GM12891 (cell line): ENCODE measurements around the gene AVPR2.

Experiments used
- DNase-seq: peaks from one replicate; pipeline ENCODE4 v3.0.0; 2011; ENCODE audit warnings: low spot score; ENCODE audit not compliant: insufficient read length
- FAIRE-seq: peaks from 2 replicates; lab custom pipeline; 2011; peaks lifted over from hg19 to GRCh38; lab: Jason Lieb, UNC
- PAX5 ChIP-seq: IDR thresholded peaks from 2 replicates; pipeline ENCODE4 v1.6.1; 2011; ENCODE audit warnings: low read length, moderate library complexity, mild to moderate bottlenecking; ENCODE audit not compliant: insufficient read depth, severe bottlenecking
- POLR2A ChIP-seq: IDR thresholded peaks from 2 replicates; pipeline ENCODE4 v1.6.1; 2011; ENCODE audit warnings: low read depth, low read length, control low read depth
- POLR2AphosphoS5 ChIP-seq: IDR thresholded peaks from 2 replicates; pipeline ENCODE4 v1.6.1; 2011; ENCODE audit warnings: low read depth, low read length, control low read depth
- POU2F2 ChIP-seq: IDR thresholded peaks from 2 replicates; pipeline ENCODE4 v1.6.1; 2011; ENCODE audit warnings: low read depth, mild to moderate bottlenecking, control low read depth, low read length, moderate library complexity
- SPI1 ChIP-seq: IDR thresholded peaks from 2 replicates; pipeline ENCODE4 v1.6.1; 2011; ENCODE audit warnings: low read depth, low read length, control low read depth
- TAF1 ChIP-seq: IDR thresholded peaks from 2 replicates; pipeline ENCODE4 v1.6.1; 2011; ENCODE audit warnings: low read depth, low read length, control low read depth

AVPR2 gene

GRCh38 chrX:153925739-153926551 lies 21.5 kb downstream of the AVPR2 start, which contains the start of gene ARHGAP4:
TSS of gene ARHGAP4 (minus strand) at chrX:153926264. CDS start at chrX:153926202, 62 bp downstream.
- TF ChIP-seq POLR2AphosphoS5 (peak; percentile 92), POLR2A (peak; percentile 77), PAX5 (no peak), POU2F2 (peak; percentile 10)
- no peak for DNase-seq
- no peak for FAIRE-seq

- TF ChIP-seq POLR2A (peak; percentile 75; the same call in 1 of the 2 replicates), TAF1 (no peak; the same call in 1 of the 2 replicates), POU2F2 (no peak), POLR2AphosphoS5 (no peak), PAX5 (no peak)
- FAIRE-seq (no peak), DNase-seq (no peak)
These were observed 22.0 kb downstream of the AVPR2 start for GRCh38 chrX:153926552-153926857.

GRCh38 chrX:153926858-153927671 lies 22.6 kb downstream of the AVPR2 start:
- TF ChIP-seq TAF1 (no peak), PAX5 (no peak), SPI1 (peak; percentile 75), POU2F2 (peak; percentile 17; the same call in 1 of the 2 replicates)
- DNase-seq (peak; percentile 59), FAIRE-seq (no peak)

- TF ChIP-seq POU2F2 (no peak), POLR2A (no peak; the same call in 1 of the 2 replicates), SPI1 (no peak), POLR2AphosphoS5 (no peak), PAX5 (no peak), TAF1 (no peak; the same call in 1 of the 2 replicates)
- DNase-seq = no peak
- no peak for FAIRE-seq
These were observed 23.1 kb downstream of the AVPR2 start for GRCh38 chrX:153927672-153927921.

- FAIRE-seq (peak; percentile 100), DNase-seq (peak; percentile 88)
- peak; percentile 33 for TF ChIP-seq TAF1
- no peak for TF ChIP-seq PAX5
- TF ChIP-seq POU2F2 = no peak
- TF ChIP-seq POLR2AphosphoS5 = peak; percentile 31; the same call in 1 of the 2 replicates
- TF ChIP-seq SPI1 = 0 out of 2 replicates have a peak, but pooled peaks have one; percentile 14
- TF ChIP-seq POLR2A = peak; percentile 56; the same call in 1 of the 2 replicates
These were observed 23.7 kb downstream of the AVPR2 start for GRCh38 chrX:153927922-153928760.

- TF ChIP-seq PAX5 = no peak
- TF ChIP-seq POLR2A = no peak
- TF ChIP-seq POLR2AphosphoS5 = no peak
- no peak for TF ChIP-seq SPI1
- no peak for TF ChIP-seq POU2F2
- DNase-seq (no peak), FAIRE-seq (peak; percentile 89)
These were observed 24.4 kb downstream of the AVPR2 start for GRCh38 chrX:153928846-153929245.

GRCh38 chrX:153929576-153929975 lies 25.1 kb downstream of the AVPR2 start:
- no peak for TF ChIP-seq SPI1
- TF ChIP-seq PAX5 = no peak
- TF ChIP-seq POU2F2 = no peak
- TF ChIP-seq TAF1 = no peak
- no peak for TF ChIP-seq POLR2A
- no peak for TF ChIP-seq POLR2AphosphoS5

GRCh38 chrX:153930011-153930910 lies 25.8 kb downstream of the AVPR2 start:
- FAIRE-seq (no peak), DNase-seq (no peak)
- TF ChIP-seq POU2F2 (no peak), POLR2AphosphoS5 (no peak), TAF1 (no peak), POLR2A (no peak), SPI1 (no peak), PAX5 (no peak)

More at GRCh38 chrX:153929576-153929975, 25.1 kb downstream of the AVPR2 start:
- no peak for DNase-seq
- FAIRE-seq = no peak
